Activated T-helper 17 cell treated with anti-CD3 and anti-CD28 coated beads, Interleukin-2, amount 50 U/mL, for 72 hours (primary cell): ENCODE measurements around the gene PLSCR1. TPM values are rescaled to one million over a fixed set of nuclear protein-coding genes. Genes with fewer than 3 reads are reported as not detected.

Source experiments
- ATAC-seq: fragments of 150-1000 bp; cut with Tn5 transposase; replicated peaks from 2 replicates; pipeline ENCODE4 v1.10.0; 2021; ENCODE audit warnings: mild to moderate bottlenecking, moderate library complexity
- H3K27ac Mint-ChIP-seq: one replicate; pipeline ENCODE4 v1.8.0; 2022; ENCODE audit warnings: mixed read lengths
- H3K27me3 Mint-ChIP-seq: one replicate; pipeline ENCODE4 v1.8.0; 2022; ENCODE audit warnings: mixed read lengths
- H3K36me3 Mint-ChIP-seq: one replicate; pipeline ENCODE4 v1.8.0; 2022; ENCODE audit warnings: low read depth, mild to moderate bottlenecking, mixed read lengths
- H3K4me1 Mint-ChIP-seq: one replicate; pipeline ENCODE4 v1.8.0; 2022; ENCODE audit warnings: mixed read lengths
- H3K4me3 Mint-ChIP-seq: one replicate; pipeline ENCODE4 v1.8.0; 2022; ENCODE audit warnings: mild to moderate bottlenecking, mixed read lengths
- H3K9me3 Mint-ChIP-seq: one replicate; pipeline ENCODE4 v1.8.0; 2022; ENCODE audit warnings: mixed read lengths
- total RNA-seq, 2 donors: library from RNA; stranded (reverse); gene quantifications; one replicate each; pipeline ENCODE4 v1.2.3, GENCODE V29; 2022

Gene PLSCR1
- total RNA-seq, 2 donors from 2014 or later, result 22.6 to 48.0 TPM

DNA sequence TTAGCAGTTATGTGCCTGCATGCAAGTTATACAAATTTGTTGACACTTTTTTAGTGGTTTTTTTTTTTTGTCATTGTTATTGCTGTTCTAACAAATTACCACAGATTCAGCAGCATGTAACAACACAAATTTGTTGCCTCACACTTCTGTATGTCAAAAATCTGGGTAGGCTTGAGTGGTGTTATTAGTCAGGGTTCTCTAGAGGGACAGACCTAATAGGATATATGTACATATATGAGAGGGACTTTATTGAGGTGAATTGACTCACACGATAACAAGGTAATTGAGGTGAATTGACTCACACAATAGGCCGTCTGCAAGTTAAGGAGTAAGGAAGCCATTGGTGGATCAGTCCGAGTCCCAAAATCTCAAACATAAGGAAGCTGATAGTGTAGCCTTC, 15.0 kb upstream of the PLSCR1 start:
- Mint-ChIP-seq H3K4me3 (no peak overlapping the region), H3K27ac (no peak overlapping the region), H3K27me3 (peaks cover 3% of the 10 kb centered on the region), H3K9me3 (no peaks in the 10 kb centered on the region), H3K4me1 (peaks cover under 1% of the 10 kb centered on the region), H3K36me3 (no peaks in the 10 kb centered on the region)
- no peak for ATAC-seq

DNA sequence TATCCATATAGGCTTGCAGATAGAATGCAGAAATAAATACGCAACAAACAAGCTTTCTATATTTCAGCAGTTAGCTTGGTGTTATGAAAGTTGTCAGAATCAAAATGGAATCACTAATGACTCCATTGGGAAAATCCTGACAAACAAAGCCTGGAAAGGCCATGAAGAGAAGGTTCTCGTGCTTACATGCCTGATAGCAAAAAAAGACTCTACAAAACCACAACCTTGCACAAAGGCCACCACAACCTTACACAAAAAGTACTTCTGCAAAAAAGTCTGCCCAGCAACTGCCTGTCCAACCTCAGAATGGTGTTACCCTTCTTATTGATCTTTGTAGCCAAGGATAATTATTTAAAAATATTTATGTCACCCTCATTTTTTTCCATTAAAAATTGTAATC, 14.4 kb upstream of the PLSCR1 start:
- H3K9me3 Mint-ChIP-seq, result no peaks in the 10 kb centered on the region
- peaks cover 6% of the 10 kb centered on the region for H3K4me1 Mint-ChIP-seq
- H3K27ac Mint-ChIP-seq, result no peak overlapping the region
- H3K36me3 Mint-ChIP-seq, result no peaks in the 10 kb centered on the region
- ATAC-seq, result no peak
- peaks cover 3% of the 10 kb centered on the region for H3K27me3 Mint-ChIP-seq
- H3K4me3 Mint-ChIP-seq, result no peak overlapping the region

DNA sequence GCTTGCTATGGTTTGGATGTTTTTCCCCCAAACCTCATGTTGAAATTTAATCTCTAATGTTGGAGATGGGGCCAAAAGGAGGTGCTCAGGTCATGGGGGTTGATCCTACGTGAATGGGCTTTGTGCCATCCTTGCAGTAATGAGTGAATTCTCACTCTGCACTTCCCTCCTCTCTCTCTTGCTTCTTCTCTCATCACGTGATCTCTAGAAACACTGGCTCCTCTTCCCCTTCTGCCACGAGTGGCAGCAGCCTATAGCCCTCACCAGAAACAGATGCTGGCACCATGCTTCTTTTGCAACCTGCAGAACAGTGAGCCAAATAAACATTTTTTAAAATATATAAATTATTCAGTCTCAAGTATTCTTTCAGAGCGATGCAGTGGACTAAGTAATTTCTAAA, 13.3 kb upstream of the PLSCR1 start:
- H3K9me3 Mint-ChIP-seq, result no peaks in the 10 kb centered on the region

DNA sequence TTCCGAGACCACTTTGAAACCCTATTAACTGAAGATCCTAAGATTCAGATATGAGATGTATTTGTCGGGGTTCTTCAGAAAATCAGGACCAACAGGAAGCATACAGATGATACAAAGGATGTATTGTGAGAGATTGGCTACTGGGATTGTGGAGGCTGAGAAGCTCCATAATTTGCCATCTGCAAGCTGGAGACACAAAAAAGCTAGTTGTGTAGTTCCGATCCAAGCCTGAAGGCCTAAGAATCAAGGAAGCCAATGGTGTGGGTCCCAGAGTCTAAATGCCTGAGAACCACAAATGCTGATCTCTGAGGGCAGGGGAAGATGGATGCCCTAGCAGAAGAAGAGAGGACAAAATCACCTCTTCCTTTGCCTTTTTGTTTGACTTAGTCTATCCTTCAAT, 10.9 kb upstream of the PLSCR1 start:
- no peaks in the 10 kb centered on the region for H3K27me3 Mint-ChIP-seq
- no peak for ATAC-seq
- no peaks in the 10 kb centered on the region for H3K9me3 Mint-ChIP-seq
- no peak overlapping the region for H3K4me3 Mint-ChIP-seq
- H3K27ac Mint-ChIP-seq, result no peak overlapping the region
- H3K4me1 Mint-ChIP-seq, result peaks cover 10% of the 10 kb centered on the region
- H3K36me3 Mint-ChIP-seq, result no peaks in the 10 kb centered on the region

More for the DNA sequence above, 13.3 kb upstream of the PLSCR1 start:
- ATAC-seq, result no peak
- peaks cover 3% of the 10 kb centered on the region for H3K27me3 Mint-ChIP-seq
- no peak overlapping the region for H3K27ac Mint-ChIP-seq
- no peak overlapping the region for H3K4me3 Mint-ChIP-seq
- H3K36me3 Mint-ChIP-seq, result no peaks in the 10 kb centered on the region
- H3K4me1 Mint-ChIP-seq, result peaks cover 6% of the 10 kb centered on the region

DNA sequence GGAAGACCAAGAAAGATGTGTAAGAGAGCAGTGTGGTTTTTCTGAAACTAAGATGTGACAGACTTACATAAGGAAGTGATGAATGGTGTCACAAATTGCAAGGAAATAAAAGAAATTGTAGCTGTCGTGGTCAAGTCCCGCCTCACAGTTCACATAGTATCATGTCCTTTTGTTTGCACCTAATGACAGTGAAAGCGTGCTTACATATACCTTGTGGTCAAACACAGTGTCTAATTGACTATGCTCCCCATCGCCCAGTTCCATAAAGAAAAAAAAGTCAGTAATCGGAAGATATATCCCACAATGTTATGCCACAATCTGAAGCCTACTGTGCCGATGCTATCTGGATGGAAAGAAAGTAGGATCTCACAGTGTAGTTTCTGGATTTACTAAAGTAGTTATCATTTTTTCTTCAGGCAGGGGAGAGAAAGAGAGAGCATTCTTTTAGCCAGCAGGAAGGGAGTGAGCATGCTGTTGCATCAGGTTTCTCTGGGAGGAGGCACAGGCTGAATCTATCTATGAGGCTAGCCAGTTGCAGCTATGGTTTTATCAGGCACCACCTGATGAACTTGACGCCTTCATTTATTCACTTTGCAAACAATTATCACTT, 9.8 kb upstream of the PLSCR1 start:
- Mint-ChIP-seq H3K4me3 (no peak overlapping the region), H3K27ac (no peak overlapping the region), H3K9me3 (no peaks in the 10 kb centered on the region), H3K36me3 (no peaks in the 10 kb centered on the region), H3K4me1 (peaks cover 14% of the 10 kb centered on the region), H3K27me3 (no peaks in the 10 kb centered on the region)
- peak; percentile 33 for ATAC-seq

DNA sequence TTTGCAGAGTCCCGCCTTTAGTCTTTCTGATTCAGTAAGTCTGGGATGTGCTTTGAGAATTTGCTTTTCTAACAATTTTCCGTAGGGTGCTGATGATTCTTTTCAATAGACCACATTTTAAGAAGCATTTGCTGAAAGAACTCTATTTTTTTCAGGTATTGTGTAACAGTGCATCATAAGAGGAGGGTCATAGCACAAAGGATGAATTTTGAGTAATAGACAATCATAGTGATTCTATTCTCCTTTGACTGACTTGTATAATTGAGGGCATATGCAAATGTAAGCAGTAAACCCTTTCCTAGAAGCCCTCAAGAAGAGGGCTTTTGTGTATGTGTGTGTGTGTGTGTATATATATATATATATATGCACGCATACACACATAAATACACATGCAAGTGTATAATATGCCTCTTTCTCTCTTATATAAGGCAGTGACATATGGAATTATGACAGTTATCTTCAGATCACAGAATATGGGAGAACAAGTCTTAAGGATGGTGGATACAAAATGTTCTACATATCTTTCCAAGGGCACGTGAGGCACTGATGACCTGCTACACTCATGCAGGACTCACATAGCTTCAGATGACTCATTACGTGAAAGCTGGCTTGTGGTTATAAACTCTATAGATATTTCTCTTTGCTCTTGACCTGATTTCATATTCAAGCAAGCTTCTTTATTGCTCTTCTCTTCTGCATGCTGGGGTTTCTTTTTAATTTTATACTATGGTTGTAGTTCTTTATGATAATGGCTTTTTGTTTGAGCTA, 6.5 kb upstream of the PLSCR1 start:
- Mint-ChIP-seq H3K27me3 (no peaks in the 10 kb centered on the region), H3K9me3 (no peaks in the 10 kb centered on the region), H3K27ac (no peak overlapping the region), H3K36me3 (no peaks in the 10 kb centered on the region), H3K4me1 (peaks cover 21% of the 10 kb centered on the region), H3K4me3 (peak overlapping the region; percentile 52)
- peak; percentile 75 for ATAC-seq

DNA sequence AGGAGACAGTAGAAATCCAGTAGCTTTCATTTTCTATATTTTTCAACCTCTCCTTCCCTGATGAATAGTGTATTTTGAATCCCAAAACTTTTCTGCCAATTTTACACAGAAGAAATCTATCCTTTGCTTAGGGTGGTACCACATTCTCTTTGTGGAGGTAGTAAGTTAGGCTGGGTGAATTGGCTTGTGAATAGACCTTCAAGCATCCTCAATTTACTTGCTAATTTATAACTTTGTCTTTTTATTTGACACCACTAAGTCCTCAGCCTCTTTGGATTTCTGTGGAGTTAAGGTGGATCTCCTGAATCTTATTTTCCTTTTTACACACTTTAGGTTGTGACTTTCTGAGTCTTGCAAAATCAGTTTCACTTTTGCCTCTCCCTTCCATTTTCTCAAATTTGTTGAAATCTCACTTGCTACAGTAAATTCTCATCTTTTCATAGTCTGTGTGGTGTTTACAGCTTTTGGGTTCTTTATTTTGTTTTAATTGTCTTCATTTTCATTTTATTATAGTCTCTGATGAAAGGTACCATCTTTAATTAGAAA, 5.7 kb upstream of the PLSCR1 start:
- Mint-ChIP-seq H3K4me1 (peaks cover 21% of the 10 kb centered on the region), H3K36me3 (no peaks in the 10 kb centered on the region), H3K9me3 (no peaks in the 10 kb centered on the region), H3K4me3 (peak overlapping the region; percentile 52), H3K27ac (no peak overlapping the region), H3K27me3 (no peaks in the 10 kb centered on the region)
- ATAC-seq, result no peak

DNA sequence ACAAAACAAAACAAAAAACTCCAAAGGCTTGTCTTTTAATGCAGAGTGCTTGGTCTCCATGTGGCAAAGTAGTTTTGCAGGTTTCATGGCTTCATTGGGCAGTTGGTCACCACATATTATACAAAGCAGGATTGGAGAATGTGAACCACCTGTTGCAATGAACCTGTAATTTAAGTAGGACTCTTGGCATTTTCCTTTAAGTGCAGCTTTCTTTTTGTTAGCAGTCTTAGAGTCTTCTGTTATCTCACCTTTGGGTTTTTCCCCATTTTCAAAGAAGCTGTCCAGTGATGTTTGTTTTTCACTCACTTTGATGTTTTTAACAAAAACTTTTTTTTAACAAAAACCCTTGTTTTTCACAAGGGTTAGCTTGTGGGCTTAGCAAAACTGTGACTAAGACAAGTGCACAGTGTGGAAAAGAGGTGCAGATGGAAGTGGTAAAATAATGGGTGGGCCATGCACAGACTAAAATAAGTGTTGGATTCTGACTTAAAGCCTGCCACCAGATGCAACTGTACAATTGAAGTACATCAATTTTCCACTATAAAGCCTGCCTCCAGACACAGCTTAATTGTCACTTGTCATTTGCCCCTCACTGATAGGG, 2.9 kb upstream of the PLSCR1 start:
- no peaks in the 10 kb centered on the region for H3K27me3 Mint-ChIP-seq
- no peaks in the 10 kb centered on the region for H3K9me3 Mint-ChIP-seq
- no peak overlapping the region for H3K27ac Mint-ChIP-seq
- peaks cover 24% of the 10 kb centered on the region for H3K4me1 Mint-ChIP-seq
- peaks cover 2% of the 10 kb centered on the region for H3K36me3 Mint-ChIP-seq
- H3K4me3 Mint-ChIP-seq, result peak overlapping the region; percentile 96
- ATAC-seq, result no peak

DNA sequence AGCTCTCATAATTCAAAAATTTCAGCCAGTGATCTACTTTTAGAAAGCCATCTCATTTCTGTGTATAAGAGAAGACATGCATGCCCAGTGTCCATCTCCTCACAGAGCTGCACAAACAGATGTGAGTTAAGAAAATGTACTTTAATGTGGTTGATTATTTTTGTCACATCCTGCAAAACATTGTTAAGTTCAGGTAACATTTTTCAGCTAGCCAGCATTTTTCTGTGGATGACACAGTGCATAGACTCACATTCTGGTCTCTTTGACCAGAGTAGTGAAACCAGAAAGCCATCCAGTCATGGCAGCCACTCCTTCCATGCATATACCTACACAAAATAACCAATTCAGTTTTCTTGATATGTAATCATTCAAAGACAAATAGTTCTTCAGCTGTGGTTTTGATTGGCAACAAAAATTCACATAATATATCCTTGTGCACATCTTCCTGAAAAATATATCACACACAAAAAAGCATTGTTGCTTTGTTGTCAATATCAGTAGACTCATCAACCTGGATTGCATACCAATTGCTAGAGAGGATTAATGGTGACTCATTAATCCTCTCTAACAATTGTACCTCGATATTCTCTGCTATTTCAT, 2.1 kb upstream of the PLSCR1 start:
- ATAC-seq, result peak; percentile 22
- Mint-ChIP-seq H3K36me3 (peaks cover 6% of the 10 kb centered on the region), H3K27me3 (no peaks in the 10 kb centered on the region), H3K4me1 (peaks cover 32% of the 10 kb centered on the region), H3K27ac (no peak overlapping the region), H3K4me3 (peak overlapping the region; percentile 96), H3K9me3 (no peaks in the 10 kb centered on the region)

DNA sequence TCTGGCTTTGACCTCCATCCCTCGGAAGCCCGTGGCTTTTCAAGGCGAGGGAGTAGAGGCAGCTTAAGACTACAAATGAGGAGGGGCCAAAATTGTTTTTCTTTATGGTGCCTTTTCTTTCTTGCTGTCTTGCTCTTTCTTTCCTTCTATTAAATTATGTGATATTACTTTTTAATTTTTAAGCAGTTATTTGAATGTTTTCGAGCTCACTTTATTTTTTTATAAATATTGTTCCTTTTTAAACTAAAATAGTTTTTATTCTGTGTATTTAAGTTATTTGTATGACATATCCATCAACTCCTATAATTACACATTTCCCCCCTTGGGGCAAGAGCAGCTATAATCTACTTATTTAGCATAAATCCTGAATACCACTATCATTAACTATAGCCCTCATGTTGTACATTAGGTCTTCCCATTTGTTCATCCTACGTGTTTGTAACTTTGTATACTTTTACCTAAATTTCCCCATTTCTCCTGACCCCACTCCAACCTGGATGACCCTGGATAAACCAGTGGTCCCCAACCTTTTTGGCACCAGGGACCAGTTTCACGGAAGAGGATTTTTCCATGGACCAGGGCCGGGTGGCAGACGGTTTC, 622 bp upstream of the PLSCR1 start:
- no peak for ATAC-seq
- H3K9me3 Mint-ChIP-seq, result no peaks in the 10 kb centered on the region
- peaks cover 6% of the 10 kb centered on the region for H3K36me3 Mint-ChIP-seq
- peak overlapping the region; percentile 96 for H3K4me3 Mint-ChIP-seq
- H3K27ac Mint-ChIP-seq, result peak overlapping the region; percentile 88
- H3K4me1 Mint-ChIP-seq, result peaks cover 33% of the 10 kb centered on the region
- no peaks in the 10 kb centered on the region for H3K27me3 Mint-ChIP-seq

DNA sequence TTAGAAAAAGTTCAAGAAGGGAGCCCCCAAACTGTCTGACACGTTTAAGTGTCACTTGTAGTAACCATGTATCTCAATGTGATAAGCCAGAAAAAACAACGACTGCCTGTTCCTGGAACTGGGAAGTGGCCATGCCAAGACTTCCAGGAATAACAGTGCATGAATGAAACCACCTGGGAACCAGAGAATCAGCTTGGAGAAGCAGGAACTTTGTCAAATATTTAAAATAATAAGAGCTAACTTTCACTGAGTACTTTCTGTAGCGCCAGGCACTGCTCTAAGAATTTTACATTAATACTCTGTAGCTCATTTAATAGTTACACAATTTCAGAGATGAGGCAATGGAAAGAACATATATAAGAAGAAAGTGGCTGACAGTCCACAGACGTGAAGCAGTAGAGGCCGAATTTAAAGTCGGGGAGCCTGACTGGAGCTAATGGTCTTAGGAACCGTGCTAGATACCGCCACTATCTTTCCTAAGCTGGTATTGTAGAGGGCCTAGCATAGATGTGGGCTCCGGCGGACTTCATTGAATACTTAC, 876 bp downstream of the PLSCR1 start:
- Mint-ChIP-seq H3K4me1 (peaks cover 32% of the 10 kb centered on the region), H3K27ac (peak overlapping the region; percentile 88), H3K27me3 (no peaks in the 10 kb centered on the region), H3K36me3 (peaks cover 6% of the 10 kb centered on the region), H3K9me3 (no peaks in the 10 kb centered on the region), H3K4me3 (peak overlapping the region; percentile 96)
- ATAC-seq, result peak; percentile 2

DNA sequence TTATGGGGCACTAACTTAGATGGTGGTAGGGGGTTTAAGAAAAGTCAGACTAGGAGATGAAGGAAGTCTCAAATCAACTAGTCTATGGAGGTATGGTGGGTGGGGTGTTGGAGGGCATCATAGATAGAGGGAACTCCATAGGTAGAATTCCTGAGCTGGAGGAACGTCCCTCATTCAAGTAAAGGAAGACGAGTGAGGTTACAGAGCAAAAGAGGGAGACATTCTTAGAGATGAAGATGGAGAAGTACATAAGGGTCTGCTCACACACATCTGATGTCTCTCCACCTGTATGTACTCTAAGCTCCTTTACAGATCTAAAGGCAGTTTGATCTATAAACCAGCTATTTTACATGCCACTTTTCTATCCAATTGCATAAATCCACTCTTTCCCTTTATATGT, 1.4 kb downstream of the PLSCR1 start:
- Mint-ChIP-seq H3K36me3 (peaks cover 6% of the 10 kb centered on the region), H3K27ac (peak overlapping the region; percentile 88), H3K27me3 (no peaks in the 10 kb centered on the region), H3K4me3 (peak overlapping the region; percentile 96), H3K4me1 (peaks cover 32% of the 10 kb centered on the region), H3K9me3 (no peaks in the 10 kb centered on the region)
- no peak for ATAC-seq

DNA sequence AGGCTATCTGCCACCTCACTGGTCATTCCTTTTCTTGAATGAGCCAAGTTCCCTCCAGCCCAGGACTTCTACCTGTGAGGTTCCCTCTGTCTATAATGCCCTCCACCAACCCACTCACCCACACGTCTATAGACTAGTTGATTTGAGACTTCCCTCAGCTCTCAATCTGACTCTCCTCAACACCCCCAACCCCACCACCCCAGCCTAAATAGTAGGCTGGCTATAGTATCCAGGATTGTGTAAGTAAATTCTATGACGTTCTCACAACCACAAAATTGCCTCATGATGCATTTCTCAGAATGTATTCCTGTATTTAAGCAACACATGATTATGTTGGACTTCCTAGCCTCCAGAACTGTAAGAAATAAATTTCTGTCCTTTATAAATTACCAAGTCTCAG, 2.2 kb downstream of the PLSCR1 start:
- peak overlapping the region; percentile 7 for H3K27ac Mint-ChIP-seq
- peaks cover 6% of the 10 kb centered on the region for H3K36me3 Mint-ChIP-seq
- H3K4me1 Mint-ChIP-seq, result peaks cover 36% of the 10 kb centered on the region
- no peaks in the 10 kb centered on the region for H3K27me3 Mint-ChIP-seq
- ATAC-seq, result peak; percentile 19
- no peaks in the 10 kb centered on the region for H3K9me3 Mint-ChIP-seq
- H3K4me3 Mint-ChIP-seq, result peak overlapping the region; percentile 96

DNA sequence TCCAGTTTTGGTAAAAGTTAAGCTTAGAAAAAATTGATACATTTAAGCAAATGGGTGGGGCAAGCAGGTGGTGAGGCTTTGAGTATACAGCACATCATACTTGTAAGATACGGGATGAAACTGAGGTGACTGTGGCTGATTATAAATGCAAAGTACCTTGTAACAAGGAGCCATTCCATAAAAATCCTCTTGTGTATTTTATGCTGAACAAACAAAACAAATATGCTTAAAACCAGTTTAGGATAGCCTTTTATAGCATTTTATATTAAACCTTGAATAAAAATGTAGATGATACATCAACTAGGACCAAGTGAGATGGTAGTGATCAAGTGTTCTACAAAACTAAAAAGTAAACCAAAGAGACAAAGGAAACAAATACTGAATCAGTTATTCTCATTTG, 3.4 kb downstream of the PLSCR1 start:
- H3K36me3 Mint-ChIP-seq, result peaks cover 13% of the 10 kb centered on the region
- H3K27ac Mint-ChIP-seq, result peak overlapping the region; percentile 22
- H3K4me1 Mint-ChIP-seq, result peaks cover 32% of the 10 kb centered on the region
- ATAC-seq, result no peak
- no peaks in the 10 kb centered on the region for H3K27me3 Mint-ChIP-seq
- H3K9me3 Mint-ChIP-seq, result no peaks in the 10 kb centered on the region
- H3K4me3 Mint-ChIP-seq, result peak overlapping the region; percentile 96
